Ishikawa (cell line): Measurements from ENCODE around the gene CRACR2B.

Experiments
- CEBPB ChIP-seq: IDR thresholded peaks from 2 replicates; pipeline ENCODE4 v1.6.1; 2012
- CREB1 ChIP-seq: IDR thresholded peaks from 2 replicates; pipeline ENCODE4 v1.6.1; 2012; ENCODE audit warnings: low read depth
- EGR1 ChIP-seq: IDR thresholded peaks from 2 replicates; pipeline ENCODE4 v1.6.1; 2012
- EP300 ChIP-seq: IDR thresholded peaks from 2 replicates; pipeline ENCODE4 v1.6.1; 2012; ENCODE audit warnings: borderline replicate concordance
- FOXM1 ChIP-seq: IDR thresholded peaks from 2 replicates; pipeline ENCODE4 v1.6.1; 2012; ENCODE audit warnings: low read depth, borderline replicate concordance
- MAX ChIP-seq: IDR thresholded peaks from 2 replicates; pipeline ENCODE4 v1.6.1; 2012
- NFIC ChIP-seq: IDR thresholded peaks from 2 replicates; pipeline ENCODE4 v1.6.1; 2012
- RAD21 ChIP-seq: IDR thresholded peaks from 2 replicates; pipeline ENCODE4 v1.6.1; 2012; ENCODE audit warnings: low read depth
- REST ChIP-seq: IDR thresholded peaks from 2 replicates; pipeline ENCODE4 v1.6.1; 2012; ENCODE audit warnings: low read depth, mild to moderate bottlenecking
- TAF1 ChIP-seq: IDR thresholded peaks from 2 replicates; pipeline ENCODE4 v1.6.1; 2012; ENCODE audit warnings: low read depth, mild to moderate bottlenecking
- TCF12 ChIP-seq: IDR thresholded peaks from 2 replicates; pipeline ENCODE4 v1.6.1; 2012; ENCODE audit warnings: low read depth
- TEAD4 ChIP-seq: IDR thresholded peaks from 2 replicates; pipeline ENCODE4 v1.6.1; 2012
- USF1 ChIP-seq: IDR thresholded peaks from 2 replicates; pipeline ENCODE4 v1.6.1; 2012
- YY1 ChIP-seq: IDR thresholded peaks from 2 replicates; pipeline ENCODE4 v1.6.1; 2012; ENCODE audit warnings: low read depth
- ZBTB7A ChIP-seq: IDR thresholded peaks from 2 replicates; pipeline ENCODE4 v1.6.1; 2012; ENCODE audit warnings: low read depth

Gene CRACR2B

GRCh38 chr11:875769-876301 lies 48.1 kb downstream of the CRACR2B start:
- TF ChIP-seq REST (no peak), TAF1 (no peak), NFIC (no peak), EP300 (no peak), FOXM1 (no peak), USF1 (no peak), RAD21 (no peak), CEBPB (no peak), TCF12 (no peak), CREB1 (no peak), YY1 (no peak), ZBTB7A (no peak), EGR1 (no peak), TEAD4 (no peak), MAX (no peak)

GRCh38 chr11:876545-876944 lies 48.8 kb downstream of the CRACR2B start:
- TF ChIP-seq TEAD4 (no peak), USF1 (no peak), RAD21 (no peak), MAX (no peak), REST (no peak), CEBPB (no peak), FOXM1 (no peak), ZBTB7A (no peak), CREB1 (no peak), TCF12 (no peak), EP300 (no peak), NFIC (no peak), TAF1 (no peak), YY1 (no peak), EGR1 (no peak)

- TF ChIP-seq MAX (no peak), EGR1 (no peak), USF1 (0 out of 2 replicates have a peak, but pooled peaks have one; percentile 6), CEBPB (no peak)
Observed at GRCh38 chr11:877565-877964, 49.8 kb downstream of the CRACR2B start.

- TF ChIP-seq YY1 (no peak), ZBTB7A (no peak), USF1 (no peak), REST (no peak), CREB1 (no peak), FOXM1 (no peak), TCF12 (no peak), RAD21 (no peak), TAF1 (no peak), TEAD4 (no peak), CEBPB (no peak), EP300 (no peak), NFIC (no peak), EGR1 (no peak), MAX (no peak)
Observed at GRCh38 chr11:880447-880846, 52.7 kb downstream of the CRACR2B start.
